GM19043 (cell line): ENCODE data around the gene CEP126.

Experiments used
- ATAC-seq: cut with Tn5 transposase; IDR thresholded peaks from one replicate; pipeline ENCODE4 v1.9.1; 2021; ENCODE audit warnings: low read depth; ENCODE audit not compliant: unreplicated experiment

Gene CEP126

GRCh38 chr11:101914738-101915426 is at the start of gene CEP126:
Gene CEP126, plus strand, starts transcription at chr11:101915010. Its CDS starts 275 bp downstream, at chr11:101915285.
- ATAC-seq, result peak; percentile 99

DNA sequence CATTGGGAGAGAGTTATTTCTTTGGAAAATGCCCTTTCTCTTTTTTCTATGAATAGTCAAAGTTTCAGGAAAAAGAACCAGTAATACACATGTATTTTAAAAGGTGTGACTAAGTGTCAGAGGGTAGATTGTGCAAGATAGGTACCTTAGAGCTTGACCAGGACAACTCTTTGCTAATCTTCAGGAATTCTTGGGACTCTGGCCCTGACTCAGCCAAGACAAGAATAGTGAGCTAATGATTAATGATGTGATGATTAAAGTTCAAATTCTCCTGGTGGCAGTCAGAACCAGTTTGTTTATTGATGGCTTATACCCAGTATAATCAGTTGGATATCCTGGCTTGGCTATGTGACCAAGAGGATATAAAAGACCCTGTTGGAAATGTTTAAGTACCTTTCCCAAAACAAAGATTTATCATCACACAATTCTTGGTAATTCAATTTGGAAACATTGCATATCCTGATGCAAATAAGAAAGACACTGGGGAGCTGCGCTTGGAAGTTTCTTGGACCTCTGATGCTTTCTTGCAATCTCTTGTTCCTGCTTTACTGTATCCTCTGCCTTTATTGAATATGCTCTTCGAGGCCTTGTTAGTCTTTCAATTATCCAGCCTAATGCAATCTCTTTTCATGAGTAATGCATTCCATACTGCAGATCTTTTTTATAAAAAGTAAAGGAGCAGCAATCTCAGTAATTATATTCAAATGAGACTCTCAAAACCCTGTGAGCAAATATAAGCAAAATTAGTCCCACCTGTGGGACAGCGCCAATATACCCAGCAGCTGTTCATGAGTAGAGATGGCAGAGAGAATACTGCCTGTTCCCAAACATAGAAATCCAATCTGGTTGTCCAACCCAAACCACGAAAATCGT is 48.0 kb upstream of the CEP126 start:
- no peak for ATAC-seq

DNA sequence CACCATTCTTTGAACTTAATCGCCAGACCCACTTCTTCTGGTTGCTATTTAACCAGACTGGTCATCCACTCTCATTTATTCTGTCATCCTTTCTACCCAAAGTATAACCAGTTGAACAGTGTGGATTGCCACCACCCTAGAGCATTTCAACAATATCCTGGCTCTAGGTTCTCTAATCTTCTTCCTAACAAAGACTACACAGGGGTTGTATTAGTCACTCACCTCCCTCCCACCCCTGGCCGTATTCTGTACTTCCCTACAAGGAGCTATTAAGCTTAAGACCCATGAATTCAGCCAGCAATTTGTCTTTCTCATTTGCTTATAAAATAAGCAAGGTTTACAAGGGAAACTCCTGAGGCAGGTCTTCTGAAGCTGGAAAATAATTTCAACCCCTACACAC is 46.9 kb upstream of the CEP126 start:
- ATAC-seq, result no peak

DNA sequence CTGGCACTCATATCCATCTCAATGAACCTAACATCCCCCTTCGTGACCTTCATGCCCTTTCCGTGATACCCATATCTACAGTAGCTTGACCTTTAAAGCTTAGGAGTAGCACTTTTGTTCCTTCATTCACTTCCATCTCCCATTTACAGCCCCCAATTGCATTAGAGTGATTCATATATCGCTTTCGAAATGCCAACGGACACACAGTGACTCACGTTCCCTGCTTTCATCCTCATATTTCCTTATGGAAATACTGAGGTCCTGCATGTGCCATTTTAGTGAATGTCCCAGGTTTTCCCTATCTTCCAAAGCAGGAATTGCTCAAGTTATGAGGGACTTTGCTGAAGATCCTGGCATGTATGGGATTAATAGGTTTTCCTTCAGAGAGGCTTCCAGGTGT is 44.3 kb upstream of the CEP126 start:
- no peak for ATAC-seq

GRCh38 chr11:101872171-101872882 is 42.5 kb upstream of the CEP126 start:
- no peak for ATAC-seq

DNA sequence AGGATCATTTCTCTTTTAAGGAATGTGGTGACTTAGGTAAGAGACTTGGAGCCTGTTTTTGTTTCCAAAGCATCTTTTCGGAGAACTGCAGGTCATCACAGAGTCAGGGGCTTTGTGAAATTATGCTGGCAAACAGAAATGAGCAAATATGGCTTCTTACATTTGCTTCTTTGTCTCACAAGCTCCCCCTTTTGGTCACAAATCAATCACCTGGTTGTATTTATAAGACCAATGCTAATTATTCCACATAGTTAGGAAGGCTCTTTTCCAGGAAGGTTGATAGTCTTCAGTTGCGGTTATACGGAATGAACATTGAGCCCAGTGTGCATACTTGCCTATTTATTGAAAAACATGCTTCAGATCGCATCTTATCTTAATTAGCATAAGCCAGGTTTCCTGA is 34.6 kb upstream of the CEP126 start:
- ATAC-seq, result no peak

GRCh38 chr11:101881586-101881985 is 33.2 kb upstream of the CEP126 start:
- no peak for ATAC-seq

DNA sequence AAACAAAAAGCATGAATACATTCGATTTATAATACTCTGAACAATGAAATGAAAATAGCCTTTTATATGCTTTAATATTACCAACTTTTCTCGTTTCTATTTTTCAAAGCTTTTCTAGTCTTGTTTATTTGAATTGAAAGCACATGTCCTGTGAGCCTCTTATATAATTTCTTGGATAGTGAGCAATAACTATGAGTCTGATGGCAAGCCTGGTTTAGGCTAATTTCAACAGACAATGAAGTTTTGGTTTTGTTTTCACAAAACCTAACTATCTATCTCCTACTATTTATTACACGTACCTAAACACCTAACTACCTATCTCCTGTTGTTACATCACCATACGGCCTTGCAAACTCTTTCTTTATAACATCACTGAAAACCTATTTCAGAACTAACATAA is 29.2 kb upstream of the CEP126 start:
- no peak for ATAC-seq

DNA sequence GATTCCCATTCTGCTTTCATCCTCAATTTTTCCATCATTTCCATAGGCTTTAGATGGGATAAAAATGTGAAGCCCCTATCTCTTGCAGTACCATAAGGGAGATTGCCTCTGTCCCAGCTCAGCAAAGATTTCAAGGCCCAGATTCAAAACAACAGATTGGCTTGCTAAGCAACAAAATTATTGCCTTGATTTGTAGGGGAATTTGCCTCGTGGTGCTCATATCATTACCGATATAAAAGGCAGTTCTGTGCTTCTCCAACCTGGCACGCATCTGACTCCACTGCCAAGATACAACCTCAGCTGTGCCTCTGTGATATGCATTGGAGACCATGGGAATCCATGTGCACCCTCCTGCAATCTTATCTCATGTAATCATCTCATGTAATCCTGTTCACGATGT is 25.0 kb upstream of the CEP126 start:
- ATAC-seq, result no peak

- no peak for ATAC-seq
Measured at GRCh38 chr11:101894505-101894904, 20.3 kb upstream of the CEP126 start.

DNA sequence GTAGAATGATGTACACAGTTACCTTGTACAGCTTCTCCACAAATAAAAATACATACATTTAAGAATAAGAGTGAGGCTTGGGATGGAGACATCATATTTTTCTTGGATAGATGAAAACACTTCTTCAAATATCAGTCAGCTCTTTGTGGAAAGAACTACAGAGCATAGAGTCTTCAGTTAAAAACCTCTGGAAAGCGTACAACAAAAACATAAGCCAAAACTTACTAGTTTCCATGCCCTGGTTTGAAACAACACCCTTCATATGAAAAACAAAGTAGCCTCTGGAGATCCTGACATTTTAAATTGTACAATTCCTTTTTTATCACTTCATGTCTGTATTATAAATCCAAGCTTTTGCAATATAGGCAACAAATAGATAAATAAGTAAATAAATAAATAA is 7.0 kb upstream of the CEP126 start:
- no peak for ATAC-seq

- no peak for ATAC-seq
Measured at GRCh38 chr11:101909087-101909486, 5.7 kb upstream of the CEP126 start.

DNA sequence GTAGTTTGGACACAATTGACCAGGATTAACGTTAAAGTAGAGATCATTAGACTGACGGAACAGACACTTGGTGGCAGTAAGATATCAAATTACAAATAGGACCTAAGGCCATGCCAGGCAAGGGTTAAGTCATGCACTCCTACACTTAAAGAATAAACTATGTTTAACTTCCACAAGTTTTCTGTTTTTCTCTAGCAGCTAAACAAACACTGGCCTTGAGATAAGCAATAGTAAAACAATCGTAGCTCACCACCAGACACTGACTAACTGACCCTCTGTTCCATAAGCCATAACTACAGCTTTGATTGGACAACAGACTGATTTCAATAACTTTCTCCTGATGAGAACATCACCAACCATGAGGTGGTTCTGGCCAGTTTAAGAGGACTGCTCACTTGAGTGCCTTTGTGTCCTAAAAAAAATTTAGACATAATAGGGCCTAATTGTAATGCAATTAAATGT is 2.0 kb upstream of the CEP126 start:
- ATAC-seq, result no peak

DNA sequence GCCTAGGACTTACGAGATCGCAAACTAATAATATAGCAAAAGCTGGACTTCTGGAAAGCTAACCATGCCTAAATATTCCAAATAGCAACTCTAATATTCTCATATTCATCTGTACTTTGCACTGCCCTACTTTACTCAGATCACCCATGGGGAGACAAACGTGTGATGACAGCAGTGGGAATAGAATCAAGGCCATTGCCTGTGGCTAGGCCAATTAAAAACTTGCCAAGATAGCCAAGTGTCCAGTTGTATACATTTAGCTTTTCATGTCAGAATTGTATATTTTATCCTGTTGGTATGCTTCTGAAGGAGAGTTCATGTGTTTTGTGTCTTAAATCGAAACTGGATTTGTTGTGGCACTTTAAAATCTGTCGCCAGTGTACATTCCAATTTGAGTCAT is 1.2 kb upstream of the CEP126 start:
- ATAC-seq, result no peak

- ATAC-seq, result no peak
Measured at GRCh38 chr11:101914341-101914737, 471 bp upstream of the CEP126 start.

- peak; percentile 43 for ATAC-seq
Measured at GRCh38 chr11:101915791-101916291, 1.0 kb downstream of the CEP126 start.

- ATAC-seq, result no peak
Measured at GRCh38 chr11:101916422-101916821, 1.6 kb downstream of the CEP126 start, which contains the start of gene ANGPTL5. Gene ANGPTL5, minus strand, starts transcription at chr11:101916522. Its CDS starts 8,613 bp downstream, at chr11:101907909.

DNA sequence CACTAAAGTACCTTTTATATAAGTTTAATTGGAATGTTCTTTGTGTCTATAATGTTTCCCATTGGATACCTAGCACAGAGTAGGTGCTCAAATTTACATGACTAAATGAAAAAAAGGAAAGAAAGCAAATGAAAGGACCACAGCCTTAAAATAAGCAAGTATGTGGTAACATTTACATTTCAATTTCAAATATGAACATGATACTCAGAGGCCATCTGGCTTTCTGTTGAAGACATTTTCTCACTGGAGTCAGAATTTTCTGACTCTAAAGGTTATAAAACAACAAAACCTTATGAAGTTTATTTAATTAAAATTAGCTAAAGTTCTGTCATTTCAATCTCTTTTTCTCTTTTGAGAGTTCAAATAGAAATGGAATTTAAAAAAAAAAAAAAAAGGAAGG is 2.4 kb downstream of the CEP126 start:
- no peak for ATAC-seq

DNA sequence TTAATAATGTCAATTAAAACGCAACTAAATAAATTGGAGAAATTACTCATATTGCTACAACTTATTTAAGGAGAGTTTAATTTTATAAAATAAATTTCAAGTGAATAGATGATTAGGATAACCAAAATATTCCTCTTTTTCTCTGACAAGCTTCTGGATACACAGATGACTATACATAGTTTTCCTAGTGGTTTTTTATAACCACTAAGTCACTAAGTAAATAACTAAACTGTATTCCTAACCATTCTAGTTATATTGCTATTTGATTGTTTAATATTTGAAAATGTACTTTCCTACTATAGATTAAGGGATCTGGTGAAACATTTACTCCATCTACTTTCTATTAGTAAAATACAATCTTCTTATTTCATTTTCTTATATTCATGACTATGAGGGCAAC is 6.2 kb downstream of the CEP126 start:
- no peak for ATAC-seq

DNA sequence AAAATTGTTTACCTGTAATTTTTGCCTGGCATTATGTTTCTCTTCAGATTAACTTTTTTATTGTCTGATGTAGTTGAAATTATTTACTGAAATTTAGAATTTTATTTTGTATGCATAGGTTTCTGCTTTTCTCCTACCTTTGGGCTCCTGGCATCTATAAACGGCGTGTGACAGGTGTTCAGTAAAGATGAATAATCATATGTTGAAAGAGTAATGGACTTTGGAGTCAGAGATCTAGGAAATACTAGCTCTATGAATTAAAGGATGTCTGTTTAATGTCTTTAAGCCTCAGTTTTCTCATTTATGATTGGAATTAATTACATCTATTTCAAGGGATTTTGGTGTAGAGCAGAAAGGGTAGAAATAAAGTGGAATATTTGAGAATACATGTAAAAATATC is 8.7 kb downstream of the CEP126 start:
- no peak for ATAC-seq
